KMS-11 (cell line): ENCODE measurements around the gene PRKAB1.

Experiments
- H2AFZ ChIP-seq: fragments of 200-600 bp; sonication (generic); 2 replicates; pipeline ENCODE4 v1.6.1; 2016; ENCODE audit warnings: antibody characterized with exemption, mixed run types, low read depth
- H3K27ac ChIP-seq: fragments of 200-600 bp; sonication (generic); 2 replicates; pipeline ENCODE4 v1.6.1; 2016; ENCODE audit warnings: mild to moderate bottlenecking, mixed run types
- H3K27me3 ChIP-seq: fragments of 200-600 bp; sonication (generic); 2 replicates; pipeline ENCODE4 v1.6.1; 2017; ENCODE audit warnings: mild to moderate bottlenecking, low read depth, mixed run types, moderate library complexity; ENCODE audit not compliant: insufficient read depth
- H3K36me3 ChIP-seq: fragments of 200-600 bp; sonication (generic); 2 replicates; pipeline ENCODE4 v1.6.1; 2017; ENCODE audit warnings: mild to moderate bottlenecking, mixed run types; ENCODE audit not compliant: insufficient read depth
- H3K4me1 ChIP-seq: fragments of 200-600 bp; sonication (generic); 2 replicates; pipeline ENCODE4 v1.6.1; 2016; ENCODE audit warnings: mild to moderate bottlenecking, low read depth, mixed run types; ENCODE audit not compliant: poor library complexity, severe bottlenecking
- H3K4me2 ChIP-seq: fragments of 200-600 bp; sonication (generic); 2 replicates; pipeline ENCODE4 v1.7.0; 2016; ENCODE audit warnings: mild to moderate bottlenecking, mixed run types
- H3K4me3 ChIP-seq: fragments of 200-600 bp; sonication (generic); IDR thresholded peaks from 2 replicates; pipeline ENCODE4 v1.6.1; 2017; ENCODE audit warnings: low read depth, low read length, mixed read lengths; ENCODE audit not compliant: insufficient read depth
- H3K79me2 ChIP-seq: fragments of 200-600 bp; sonication (generic); 2 replicates; pipeline ENCODE4 v1.6.1; 2016; ENCODE audit warnings: low read depth, mixed run types; ENCODE audit not compliant: insufficient read depth
- H3K9ac ChIP-seq: fragments of 200-600 bp; sonication (generic); 2 replicates; pipeline ENCODE4 v1.6.1; 2016; ENCODE audit warnings: mild to moderate bottlenecking, mixed run types
- H4K20me1 ChIP-seq: fragments of 200-600 bp; sonication (generic); 2 replicates; pipeline ENCODE4 v1.6.1; 2016; ENCODE audit warnings: mild to moderate bottlenecking, mixed run types; ENCODE audit not compliant: insufficient read depth
- TF ChIP-seq, protein P1 (sequence below): fragments of 200-600 bp; sonication (generic); conservative IDR thresholded peaks from 2 replicates; pipeline ENCODE4 v1.6.1; 2017; ENCODE audit warnings: low read depth, mild to moderate bottlenecking, antibody characterized with exemption, low read length, moderate library complexity, mixed read lengths

Gene PRKAB1

DNA sequence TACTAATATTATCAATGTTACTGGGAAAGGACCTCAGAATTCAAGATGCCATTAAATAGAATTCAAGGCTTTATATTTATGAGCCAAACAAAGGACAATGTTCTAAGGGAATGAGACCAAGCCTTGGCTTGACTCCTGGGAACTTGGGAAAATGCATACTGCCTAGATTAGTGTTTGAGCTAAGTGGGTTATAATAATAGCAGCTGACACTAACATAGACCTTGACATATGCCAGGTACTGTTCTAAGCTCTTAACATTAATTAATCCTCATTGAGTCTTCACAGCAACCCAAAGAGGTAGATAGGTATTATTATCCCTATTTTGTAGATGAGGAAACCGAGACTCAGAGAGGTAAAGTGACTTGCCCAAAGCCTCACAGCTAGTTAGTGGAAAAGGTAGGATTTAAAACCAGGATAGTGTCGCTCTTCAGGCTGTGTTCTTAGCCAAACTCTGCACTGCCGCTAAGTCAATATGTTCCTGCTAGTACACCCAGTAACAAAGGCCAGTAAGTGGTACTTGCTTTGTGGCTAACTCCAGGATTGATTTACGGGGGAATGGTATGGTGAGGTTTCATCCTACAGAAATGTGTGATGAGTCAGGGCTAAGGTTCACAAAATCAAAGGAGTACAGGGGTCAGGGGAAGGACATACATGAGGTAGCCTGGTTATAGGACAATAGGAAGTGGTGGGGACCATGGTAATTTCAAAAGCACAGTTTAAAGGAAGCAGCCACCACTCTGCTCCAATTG, 35.8 kb upstream of the PRKAB1 start:
- TF ChIP-seq, protein P1, sequence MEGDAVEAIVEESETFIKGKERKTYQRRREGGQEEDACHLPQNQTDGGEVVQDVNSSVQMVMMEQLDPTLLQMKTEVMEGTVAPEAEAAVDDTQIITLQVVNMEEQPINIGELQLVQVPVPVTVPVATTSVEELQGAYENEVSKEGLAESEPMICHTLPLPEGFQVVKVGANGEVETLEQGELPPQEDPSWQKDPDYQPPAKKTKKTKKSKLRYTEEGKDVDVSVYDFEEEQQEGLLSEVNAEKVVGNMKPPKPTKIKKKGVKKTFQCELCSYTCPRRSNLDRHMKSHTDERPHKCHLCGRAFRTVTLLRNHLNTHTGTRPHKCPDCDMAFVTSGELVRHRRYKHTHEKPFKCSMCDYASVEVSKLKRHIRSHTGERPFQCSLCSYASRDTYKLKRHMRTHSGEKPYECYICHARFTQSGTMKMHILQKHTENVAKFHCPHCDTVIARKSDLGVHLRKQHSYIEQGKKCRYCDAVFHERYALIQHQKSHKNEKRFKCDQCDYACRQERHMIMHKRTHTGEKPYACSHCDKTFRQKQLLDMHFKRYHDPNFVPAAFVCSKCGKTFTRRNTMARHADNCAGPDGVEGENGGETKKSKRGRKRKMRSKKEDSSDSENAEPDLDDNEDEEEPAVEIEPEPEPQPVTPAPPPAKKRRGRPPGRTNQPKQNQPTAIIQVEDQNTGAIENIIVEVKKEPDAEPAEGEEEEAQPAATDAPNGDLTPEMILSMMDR = no peak
- Histone ChIP-seq H3K9ac (no peak overlapping the region), H4K20me1 (no peaks in the 10 kb centered on the region), H3K36me3 (no peaks in the 10 kb centered on the region), H3K4me1 (no peaks in the 10 kb centered on the region), H3K79me2 (no peaks in the 10 kb centered on the region), H3K27me3 (no peaks in the 10 kb centered on the region), H2AFZ (no peak overlapping the region), H3K4me3 (no peak overlapping the region), H3K4me2 (no peak overlapping the region), H3K27ac (no peak overlapping the region)

DNA sequence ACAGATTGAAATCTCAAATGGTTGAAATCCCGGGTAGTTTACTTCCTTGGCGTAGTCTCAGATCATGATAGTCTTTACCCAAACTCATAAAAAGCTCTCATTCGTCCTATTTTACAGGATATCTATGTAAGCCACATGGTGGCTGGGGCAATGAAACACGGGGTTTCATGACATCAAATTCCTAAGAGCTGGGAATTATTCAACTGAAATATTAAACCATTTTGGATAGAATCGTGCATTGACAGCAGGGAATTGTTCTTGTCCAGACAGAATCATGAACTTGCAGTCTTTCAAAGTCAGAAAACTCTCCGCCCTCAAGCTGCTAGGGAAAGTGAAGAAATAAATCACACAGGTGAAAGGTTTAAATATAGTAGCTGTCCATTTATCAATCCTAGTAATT, 33.2 kb upstream of the PRKAB1 start:
- Histone ChIP-seq H3K4me2 (no peak overlapping the region), H2AFZ (no peak overlapping the region), H3K79me2 (no peaks in the 10 kb centered on the region), H4K20me1 (no peaks in the 10 kb centered on the region), H3K9ac (no peak overlapping the region), H3K4me1 (no peaks in the 10 kb centered on the region), H3K27me3 (no peaks in the 10 kb centered on the region), H3K4me3 (no peak overlapping the region), H3K36me3 (no peaks in the 10 kb centered on the region), H3K27ac (no peak overlapping the region)
- TF ChIP-seq, protein P1 = no peak

DNA sequence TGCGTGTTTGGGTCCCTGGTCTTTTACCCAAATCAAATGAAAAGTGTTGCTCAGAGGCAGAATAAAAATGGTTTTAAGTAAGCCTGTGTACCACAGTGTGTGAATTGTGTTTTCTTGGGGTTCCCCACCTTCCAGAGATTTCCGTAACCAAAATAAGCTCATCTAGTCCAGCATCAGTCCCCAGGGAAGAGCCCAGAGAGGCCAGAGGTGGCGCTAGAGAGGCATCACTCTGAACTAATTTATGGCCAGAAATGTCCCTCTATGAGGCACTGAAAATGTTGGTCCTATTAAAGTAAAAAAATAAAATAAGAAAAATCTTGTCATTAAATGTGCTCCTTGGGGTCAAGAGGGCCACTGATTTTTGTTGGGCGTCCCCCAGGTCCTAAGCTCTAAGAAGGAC, 24.9 kb upstream of the PRKAB1 start:
- Histone ChIP-seq H3K4me2 (no peak overlapping the region), H3K27ac (no peak overlapping the region), H2AFZ (no peak overlapping the region), H4K20me1 (no peaks in the 10 kb centered on the region), H3K27me3 (no peaks in the 10 kb centered on the region), H3K4me3 (no peak overlapping the region), H3K36me3 (no peaks in the 10 kb centered on the region), H3K4me1 (no peaks in the 10 kb centered on the region), H3K9ac (no peak overlapping the region), H3K79me2 (no peaks in the 10 kb centered on the region)
- TF ChIP-seq, protein P1 = no peak

DNA sequence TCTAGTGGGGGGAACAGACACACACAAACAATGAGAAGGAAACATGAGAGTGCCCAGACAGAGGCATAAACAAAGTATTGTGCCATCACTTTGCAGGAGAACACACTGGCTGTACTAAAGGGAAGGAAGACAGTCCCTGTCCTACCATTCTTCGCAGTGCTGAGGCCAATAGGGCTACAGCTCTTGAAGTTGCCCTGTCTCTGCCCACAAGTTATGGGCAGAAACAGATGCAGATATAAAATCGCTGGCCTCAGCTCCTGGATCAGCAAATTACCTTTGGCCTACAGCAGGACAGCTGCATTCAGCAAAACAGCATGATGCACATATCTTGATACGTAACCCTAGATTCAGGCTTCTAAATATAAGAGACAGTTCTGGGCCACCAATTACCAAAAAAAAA, 23.0 kb upstream of the PRKAB1 start:
- Histone ChIP-seq H2AFZ (no peak overlapping the region), H3K36me3 (no peaks in the 10 kb centered on the region), H3K4me3 (no peak overlapping the region), H3K4me2 (no peak overlapping the region), H3K9ac (no peak overlapping the region), H3K4me1 (no peaks in the 10 kb centered on the region), H3K79me2 (no peaks in the 10 kb centered on the region), H3K27me3 (no peaks in the 10 kb centered on the region), H3K27ac (no peak overlapping the region), H4K20me1 (no peaks in the 10 kb centered on the region)
- TF ChIP-seq, protein P1 = no peak
